HG02610 (cell line): ENCODE data around the gene PRRX1.

Source experiments
- ATAC-seq: cut with Tn5 transposase; IDR thresholded peaks from one replicate; pipeline ENCODE4 v1.9.1; 2021; ENCODE audit warnings: mild to moderate bottlenecking, moderate library complexity; ENCODE audit not compliant: unreplicated experiment

PRRX1 gene

DNA sequence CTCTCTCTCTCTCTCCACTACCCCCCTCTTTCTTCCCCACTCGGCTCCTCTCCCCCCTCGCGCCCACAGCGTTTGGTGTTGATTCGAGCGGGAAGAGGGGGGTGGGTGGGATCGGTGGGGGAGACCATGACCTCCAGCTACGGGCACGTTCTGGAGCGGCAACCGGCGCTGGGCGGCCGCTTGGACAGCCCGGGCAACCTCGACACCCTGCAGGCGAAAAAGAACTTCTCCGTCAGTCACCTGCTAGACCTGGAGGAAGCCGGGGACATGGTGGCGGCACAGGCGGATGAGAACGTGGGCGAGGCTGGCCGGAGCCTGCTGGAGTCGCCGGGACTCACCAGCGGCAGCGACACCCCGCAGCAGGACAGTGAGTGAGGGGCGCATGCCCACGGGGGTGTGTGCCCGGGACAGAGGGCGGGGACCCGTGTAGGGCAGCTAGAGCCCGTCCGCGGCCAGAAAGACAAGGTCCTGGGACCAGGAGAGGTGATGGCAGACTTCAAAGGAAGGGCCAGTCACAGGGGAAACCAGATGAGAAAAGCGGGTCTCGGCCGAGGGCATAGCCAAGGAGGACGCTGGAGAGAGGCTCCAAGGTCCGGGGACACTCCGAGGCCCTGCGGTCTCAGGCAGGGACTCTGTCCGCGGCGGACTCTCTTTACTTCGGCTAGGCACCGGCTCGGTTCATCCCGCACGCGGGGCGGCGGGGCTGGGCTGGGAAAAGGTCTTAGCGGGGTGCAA is at the start of gene PRRX1:
TSS of gene PRRX1 (plus strand) at position 39 of the 735 bp plus-strand sequence. CDS start at position 127, 88 bp downstream.
- ATAC-seq, result no peak

DNA sequence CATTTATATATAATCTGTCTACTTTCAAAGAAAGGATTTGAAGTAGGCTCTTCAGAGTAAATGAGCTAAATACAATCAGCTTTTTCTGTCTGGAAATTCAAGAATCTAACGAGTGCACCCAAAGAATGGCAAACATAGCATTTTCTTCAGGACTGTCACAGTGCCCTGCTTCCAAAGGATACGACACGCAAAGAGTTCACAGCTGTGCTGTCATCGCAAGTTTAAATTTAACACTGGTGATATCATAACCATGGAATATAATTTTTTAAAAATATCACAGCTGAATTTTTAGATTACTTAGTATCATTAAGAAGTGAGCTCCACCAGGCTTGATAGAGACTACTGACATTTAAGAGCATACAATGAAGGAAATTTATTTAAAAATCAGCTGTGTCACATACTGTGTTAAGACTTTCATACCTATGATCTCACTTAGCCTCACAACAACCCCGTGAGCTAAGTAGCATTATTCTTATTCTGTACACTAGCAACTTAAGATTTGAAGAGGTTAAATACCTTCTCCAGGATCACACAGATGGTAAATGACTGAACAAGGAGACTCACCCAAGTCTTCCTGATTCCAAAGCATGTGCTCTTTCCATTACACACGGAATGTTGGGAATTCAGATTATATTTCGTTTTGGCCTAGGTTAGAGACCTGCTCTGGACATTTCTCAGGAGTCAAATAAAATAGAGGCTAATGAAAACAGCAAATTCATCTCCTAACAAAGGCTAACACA is 46.2 kb upstream of the PRRX1 start:
- ATAC-seq, result no peak

DNA sequence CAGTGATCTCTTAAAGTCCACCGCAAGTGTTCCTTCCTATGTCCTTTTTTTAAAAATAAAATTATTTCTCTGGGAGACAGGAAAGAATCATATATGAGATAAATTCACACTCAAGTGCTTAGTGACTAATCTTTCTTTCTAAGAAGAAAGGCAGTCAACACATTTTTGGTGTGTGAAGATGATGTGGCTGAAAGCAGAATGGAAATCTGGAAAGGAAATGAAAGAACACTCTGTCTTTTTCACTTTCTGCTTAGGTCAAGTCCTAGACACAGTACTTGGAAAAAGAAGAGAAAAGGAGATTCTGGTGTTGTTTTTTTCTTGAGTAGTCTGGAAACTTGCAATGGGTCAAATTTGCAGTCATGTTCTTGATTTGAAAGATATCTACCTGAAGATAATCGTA is 45.5 kb upstream of the PRRX1 start:
- ATAC-seq, result no peak

DNA sequence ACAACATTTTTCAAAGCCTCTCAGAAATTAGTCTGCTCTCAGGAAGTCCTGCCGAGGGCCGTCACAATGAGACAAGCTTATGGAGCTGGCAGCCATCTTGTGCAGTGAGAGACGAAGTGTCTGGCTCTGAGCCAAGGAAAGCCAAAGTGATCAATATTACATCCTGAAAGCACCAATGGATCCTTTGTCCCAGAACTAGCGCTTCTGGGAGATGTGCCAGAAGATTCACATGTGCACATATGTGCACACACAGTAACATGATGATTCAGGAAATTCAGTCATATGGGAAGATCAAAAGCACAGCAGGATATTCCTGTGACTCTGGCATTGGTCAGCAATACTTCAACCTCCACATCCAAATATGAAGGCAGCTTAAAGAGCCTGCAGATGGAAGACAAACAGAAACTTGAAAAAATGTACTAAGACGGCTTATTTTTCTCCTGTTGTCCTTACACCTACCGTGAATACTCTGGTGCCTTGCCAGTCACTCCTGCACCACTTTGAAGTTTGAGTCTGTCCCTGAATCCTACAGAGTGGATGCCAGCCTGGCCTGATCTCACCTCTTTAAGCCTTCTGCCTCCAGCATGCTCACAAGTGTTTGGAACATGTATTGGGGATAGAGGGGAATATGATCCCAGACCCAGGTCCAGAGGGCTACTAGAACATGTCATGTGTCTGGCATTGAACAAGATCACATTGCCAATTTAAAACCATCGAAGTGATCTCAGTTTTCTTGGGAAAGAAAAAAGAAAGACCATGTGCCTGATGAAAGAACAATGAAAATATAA is 44.5 kb upstream of the PRRX1 start:
- ATAC-seq, result no peak

DNA sequence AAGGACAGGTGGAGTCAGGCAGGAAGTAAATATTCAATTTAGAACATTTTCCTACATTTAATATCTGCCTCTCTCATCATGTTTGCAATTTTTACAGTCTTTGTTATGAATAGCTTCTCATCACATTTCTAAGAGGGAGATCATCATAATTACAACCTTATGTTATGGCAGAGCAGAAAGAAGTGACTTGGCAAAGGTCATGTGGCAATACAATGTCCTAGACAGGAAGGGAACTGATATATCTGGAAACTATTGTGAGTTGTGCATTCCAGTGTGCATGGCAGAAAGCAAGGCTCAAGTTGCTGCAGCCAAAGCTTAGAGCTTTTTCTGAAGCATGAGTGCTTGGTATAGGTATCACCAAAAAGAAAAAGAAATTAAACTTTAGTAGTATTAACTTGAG is 43.8 kb upstream of the PRRX1 start:
- no peak for ATAC-seq

DNA sequence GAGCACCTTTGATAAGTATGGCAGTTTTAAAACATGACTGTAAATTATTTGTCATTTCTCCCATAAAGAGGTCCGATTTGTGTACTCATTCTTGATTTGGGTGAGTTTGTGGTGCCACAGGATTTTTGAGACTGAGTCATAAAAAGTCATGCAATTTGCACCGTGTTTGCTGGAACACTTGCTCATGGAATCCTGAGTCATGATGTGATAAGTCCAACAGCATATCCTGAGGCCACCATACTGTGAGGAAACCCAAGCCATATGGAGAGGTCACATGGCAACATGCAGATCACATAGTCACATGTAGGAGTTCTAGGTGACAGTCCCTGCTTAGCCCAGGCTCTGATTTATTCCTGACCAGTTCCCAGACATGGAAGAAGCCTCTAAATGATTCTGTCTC is 40.8 kb upstream of the PRRX1 start:
- no peak for ATAC-seq

DNA sequence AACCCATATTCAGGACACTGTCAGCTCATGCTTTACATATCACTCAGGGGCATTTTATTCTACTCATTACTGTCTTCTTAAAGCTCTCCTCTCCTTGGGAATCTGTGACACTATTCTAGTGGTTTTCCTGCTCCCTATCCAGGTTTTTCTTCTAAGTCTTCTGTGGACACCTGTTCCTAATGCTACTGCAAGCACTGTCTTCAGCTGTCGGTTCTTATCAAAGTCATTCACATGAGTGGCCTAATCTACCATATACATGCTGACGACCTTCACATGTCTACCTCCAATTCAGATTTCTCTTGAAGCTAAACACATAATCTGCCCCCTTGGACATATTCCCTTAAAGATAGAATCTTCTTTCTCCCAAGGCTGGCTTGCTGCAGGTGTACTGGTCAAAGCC is 39.8 kb upstream of the PRRX1 start:
- no peak for ATAC-seq

DNA sequence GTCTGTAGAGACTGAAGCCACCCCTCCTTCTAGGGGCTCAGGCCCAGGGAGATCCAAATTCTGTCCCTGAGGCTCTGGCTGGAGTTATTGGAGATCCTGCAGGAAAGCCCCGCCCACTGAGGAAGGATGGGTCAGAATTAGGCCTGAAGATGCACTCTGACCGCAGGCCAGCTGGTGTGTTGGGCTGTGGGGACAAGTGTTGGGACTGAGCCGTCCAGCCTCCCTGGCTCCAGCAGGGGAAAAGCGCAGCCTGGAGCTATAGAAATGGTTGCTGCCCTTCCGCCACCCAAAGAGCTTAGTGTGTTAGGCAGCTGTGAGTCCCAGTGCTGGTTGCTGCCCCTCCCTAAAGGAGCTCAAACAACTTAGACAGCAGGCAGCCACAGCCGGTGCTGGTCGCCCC is 33.0 kb upstream of the PRRX1 start:
- no peak for ATAC-seq

DNA sequence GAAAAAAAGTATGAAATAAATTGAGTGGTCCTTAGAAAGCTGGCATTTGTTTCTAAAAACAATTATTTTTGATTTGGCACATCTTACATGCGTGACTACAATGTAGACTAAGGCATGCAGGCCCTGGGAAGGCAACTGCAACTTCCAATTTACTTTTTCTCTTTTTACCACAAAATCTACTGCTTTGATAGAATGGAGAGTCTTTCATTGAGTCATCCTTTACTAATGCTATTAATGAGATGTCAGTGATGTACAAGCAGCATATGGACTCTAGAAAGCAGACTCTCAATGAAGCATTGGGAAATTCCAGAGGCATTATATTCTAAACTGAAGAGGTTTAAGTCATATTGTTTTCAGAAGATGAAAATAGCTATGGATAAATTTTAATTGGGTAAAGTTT is 29.6 kb upstream of the PRRX1 start:
- no peak for ATAC-seq

DNA sequence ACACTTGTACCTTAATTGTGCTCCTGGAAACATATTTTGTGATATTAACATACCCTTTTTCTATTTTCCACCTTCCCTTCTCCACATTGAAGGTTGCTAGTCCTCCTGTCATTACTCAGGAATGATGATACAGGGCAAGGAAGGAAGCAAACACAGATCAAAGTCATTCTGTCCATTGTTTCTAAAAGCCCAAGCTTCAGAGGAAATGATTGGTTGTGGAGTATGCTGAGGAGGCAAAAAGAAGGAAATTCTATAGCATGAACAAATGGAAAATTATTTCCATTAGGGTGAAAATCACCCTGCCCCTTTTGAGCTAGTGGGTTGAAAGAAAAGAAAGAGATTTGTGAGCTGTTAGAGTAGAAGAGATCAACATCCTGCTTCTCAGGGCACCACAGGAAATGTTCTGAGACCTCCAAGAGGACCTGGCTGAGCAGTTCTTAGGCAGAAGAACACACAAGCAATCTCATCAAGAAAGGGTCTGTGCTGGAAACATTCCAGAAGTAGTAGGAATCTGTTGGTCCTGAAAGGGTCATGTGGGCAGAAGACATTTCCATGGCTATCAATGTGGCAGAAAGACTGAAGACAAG is 29.0 kb upstream of the PRRX1 start:
- no peak for ATAC-seq

DNA sequence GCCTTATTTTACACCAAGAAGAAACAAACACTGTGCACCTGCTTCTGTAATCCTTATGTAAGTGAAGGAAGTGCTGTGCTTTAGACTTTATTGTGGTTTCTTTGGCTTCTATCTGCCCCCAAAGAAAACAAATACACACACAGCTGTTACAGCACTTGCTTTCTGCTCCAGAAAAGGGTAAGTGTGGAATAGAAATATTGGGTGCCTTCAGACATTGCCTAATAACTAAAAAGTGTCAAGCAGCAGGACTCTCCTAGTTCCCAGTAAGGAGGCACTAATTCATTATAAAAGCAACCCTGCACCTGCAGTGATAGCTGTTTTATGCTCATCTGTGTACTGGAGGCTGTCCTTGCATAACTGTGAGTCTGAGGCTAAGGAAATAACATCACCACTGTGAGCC is 23.4 kb upstream of the PRRX1 start:
- no peak for ATAC-seq

DNA sequence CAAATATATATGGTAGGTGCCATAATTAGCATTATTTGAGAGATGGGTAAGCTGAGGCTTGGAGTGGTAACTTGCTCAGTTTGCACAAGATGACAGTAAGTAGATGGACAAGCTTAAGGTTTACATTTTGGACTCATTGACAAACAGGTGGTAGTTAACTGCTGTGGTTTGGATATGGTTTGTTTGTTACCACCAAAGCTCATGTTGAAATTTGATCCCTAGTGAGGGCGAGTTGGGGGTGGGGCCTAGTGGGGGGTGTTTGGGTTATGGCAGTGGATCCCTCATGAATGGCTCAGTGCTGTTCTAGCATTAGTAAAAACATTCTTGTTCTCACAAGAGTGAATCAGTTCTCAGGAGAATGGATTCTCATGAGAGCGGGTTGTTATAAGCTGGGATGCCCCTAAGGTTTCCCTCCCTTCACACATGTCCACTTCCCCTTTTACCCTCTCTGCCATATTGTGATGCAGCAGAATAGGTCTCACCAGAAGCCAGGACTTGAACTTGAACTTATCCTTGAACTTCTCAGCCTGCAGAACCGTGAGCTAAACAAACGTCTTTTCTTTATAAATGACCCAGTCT is 6.6 kb upstream of the PRRX1 start:
- no peak for ATAC-seq

DNA sequence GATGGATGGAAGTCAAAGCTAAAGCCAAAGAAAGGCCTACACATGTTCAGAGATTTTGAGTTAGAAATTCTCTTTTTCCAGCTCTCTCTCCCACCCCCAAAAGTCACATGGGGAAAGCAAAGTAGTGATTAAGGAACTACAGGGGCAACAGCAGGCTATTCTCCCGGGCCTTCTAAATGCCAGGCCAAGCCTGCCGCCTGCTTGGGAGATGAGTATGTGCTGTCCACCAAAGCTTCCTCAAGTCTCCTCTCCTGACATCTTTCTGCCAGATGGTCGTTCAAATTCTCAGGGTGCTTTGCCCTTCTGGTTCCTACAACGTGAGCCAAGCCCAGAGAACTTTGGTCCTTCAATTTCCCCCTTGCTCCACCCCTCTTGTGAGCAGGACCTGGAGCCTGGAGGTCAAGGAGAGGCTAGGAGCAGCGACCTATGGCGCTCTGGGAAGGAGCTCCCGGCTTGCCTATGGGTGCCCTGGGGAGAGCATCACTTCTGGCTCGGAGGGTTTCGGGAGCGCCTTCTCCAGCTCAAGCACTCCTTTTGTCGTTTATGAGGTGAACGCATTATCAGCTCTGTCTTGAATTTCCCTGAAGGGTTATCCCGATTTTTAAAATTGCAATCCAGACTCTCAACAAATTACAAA is 4.4 kb upstream of the PRRX1 start:
- no peak for ATAC-seq

DNA sequence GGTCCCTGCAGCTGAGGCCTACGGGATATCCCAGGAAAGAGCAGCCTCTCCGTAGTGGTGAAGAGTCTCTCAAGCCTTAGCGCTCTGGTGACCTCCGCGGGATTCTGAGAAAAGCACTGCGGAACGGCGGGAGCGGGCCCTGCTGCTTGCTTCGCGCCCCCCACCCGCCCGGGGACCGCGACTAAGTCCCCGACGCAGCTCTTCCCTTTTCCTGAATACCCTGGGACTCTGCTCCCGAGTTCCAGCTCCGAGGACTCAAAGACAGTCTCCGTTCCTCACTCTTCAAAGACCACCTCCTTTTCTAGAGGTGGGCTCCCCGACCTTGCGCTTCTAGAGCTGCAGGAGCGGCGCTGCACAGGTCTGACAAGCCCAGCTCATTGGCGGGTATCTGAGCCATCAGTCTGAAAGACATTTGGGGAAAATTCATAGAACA is 3.6 kb upstream of the PRRX1 start:
- ATAC-seq, result no peak

DNA sequence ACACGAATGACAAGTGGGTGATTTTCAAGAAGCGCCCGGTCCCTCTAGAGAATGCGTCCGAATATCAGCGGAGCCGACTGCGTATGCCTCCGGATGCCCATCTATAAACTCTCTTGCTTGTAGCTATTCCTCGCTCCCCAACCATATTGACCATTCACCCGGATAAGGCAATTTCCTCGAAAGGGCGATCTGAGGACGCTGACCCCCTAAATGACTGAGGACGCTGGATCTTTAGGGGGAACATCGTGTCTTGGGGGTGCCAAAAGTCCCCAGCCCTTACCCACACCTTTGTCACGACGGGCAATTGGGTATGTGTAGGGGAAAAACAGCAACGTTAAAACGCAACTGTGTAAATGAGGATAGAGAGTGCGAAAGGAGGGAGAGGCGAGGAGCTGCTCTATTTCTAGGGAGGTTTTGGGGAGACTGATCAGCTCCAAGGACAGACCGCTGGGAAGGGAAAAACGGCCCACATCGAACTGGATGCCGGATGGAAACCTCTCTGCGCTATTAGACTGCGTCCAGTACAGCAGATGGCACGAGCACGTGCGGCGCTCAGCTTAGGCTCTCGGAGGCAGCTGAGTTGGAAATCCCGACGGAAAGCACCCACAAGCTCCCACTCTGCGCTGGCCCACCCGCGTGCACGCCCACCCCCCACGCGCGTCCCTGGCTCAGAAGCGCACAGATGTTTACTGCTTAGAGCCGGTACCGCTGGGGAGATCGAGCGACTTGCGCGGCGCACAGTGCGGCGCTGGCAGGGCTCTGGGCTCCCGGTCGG is 2.9 kb upstream of the PRRX1 start:
- no peak for ATAC-seq

DNA sequence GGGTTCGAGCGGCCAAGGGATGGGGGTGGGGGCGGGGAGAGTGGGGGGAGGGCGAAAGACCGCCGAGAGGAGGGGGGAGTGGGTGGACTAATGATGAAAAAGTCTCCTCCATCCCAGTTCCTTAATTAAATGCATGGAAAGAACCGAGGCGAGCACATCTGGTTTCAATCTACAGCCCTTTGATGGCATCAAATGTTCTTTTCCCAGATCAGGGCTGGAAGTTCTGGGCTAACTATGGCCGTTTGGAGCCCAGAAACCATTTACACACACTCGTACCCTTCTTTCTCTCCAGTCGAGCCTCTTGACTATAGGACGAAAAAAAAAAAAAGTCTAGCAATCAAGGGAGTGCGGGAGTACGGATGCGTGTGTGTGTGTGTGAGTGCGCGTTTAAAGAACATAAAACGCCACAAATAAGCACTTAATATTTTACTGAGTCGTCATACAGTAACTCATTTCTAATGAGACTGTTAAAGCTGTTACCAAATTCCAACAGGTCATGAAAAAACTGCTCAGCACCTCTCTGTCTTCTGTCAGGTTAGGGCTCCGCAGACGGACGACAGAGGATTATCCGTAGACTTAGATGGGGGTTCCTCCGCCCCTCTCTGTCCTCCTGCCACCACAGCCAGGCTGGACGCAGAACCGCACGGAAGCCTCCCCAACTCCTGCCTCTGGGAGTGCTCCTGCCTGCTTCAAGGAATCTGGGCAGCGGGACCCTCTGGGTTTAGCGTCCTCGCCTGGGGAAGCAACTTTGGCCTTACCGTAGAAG is 2.1 kb upstream of the PRRX1 start:
- no peak for ATAC-seq

DNA sequence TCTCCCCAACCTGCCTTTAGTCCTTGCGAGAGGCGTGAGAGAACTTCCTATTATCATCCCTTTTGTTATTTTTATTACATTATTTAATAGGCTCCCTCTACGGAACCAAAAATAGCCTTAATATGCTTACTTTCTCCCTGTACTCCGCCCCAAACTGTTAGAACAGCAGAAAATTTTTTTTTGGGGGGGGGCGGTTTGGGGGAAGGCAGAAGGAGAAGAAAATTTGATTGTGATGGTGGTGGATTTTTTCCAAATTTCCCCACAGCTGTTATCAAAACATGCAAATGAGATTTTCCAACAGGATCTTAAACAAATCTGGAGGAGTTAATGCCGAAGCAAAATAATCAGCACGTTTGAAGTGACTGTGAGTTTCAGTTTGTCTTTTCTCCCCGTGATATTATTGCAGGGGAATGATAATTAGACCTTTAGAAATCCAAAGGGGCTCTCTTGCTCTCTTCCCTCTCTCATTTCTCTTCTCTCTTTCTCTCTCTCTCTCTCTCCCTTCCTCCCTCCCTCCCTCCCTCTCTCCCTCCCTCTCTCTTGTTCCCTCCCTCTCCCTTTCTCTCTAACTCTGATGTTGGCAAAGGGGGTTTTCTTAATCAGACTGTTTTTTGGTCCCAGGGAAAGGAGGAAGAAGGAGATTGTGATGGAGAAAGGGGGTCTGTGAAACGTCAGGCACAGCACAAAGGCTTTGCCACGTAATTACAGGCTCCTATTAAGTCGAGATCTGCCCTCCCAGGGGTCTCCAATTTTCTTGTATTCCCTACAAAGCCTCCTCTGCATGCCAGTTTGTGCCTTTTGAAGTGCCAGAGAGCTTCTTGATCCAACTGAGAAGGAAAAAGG is 1.1 kb upstream of the PRRX1 start:
- ATAC-seq, result no peak
